GM18868 (cell line): ENCODE data around the gene RICTOR.
A peak's percentile ranks its signal among the peaks of the same experiment; 100 is the strongest.

Experiments
- ATAC-seq: cut with Tn5 transposase; IDR thresholded peaks from one replicate; pipeline ENCODE4 v1.9.1; 2021; ENCODE audit warnings: mild to moderate bottlenecking, moderate library complexity; ENCODE audit not compliant: unreplicated experiment

The RICTOR gene

GRCh38 chr5:39074017-39074814 lies at the start of gene RICTOR:
RICTOR (minus strand) TSS chr5:39074399; CDS start chr5:39074377, 22 bp downstream.
- ATAC-seq, result peak; percentile 74

GRCh38 chr5:39121922-39122321 lies 47.7 kb upstream of the RICTOR start:
- no peak for ATAC-seq

GRCh38 chr5:39121315-39121714 lies 47.1 kb upstream of the RICTOR start:
- no peak for ATAC-seq

- no peak for ATAC-seq
Observed at GRCh38 chr5:39120052-39120420, 45.8 kb upstream of the RICTOR start.

- ATAC-seq, result no peak
Observed at GRCh38 chr5:39119404-39120051, 45.3 kb upstream of the RICTOR start.

GRCh38 chr5:39118638-39119037 lies 44.4 kb upstream of the RICTOR start:
- no peak for ATAC-seq

GRCh38 chr5:39117401-39117800 lies 43.2 kb upstream of the RICTOR start:
- ATAC-seq, result no peak

GRCh38 chr5:39116344-39117170 lies 42.4 kb upstream of the RICTOR start:
- no peak for ATAC-seq

- ATAC-seq, result no peak
Observed at GRCh38 chr5:39115644-39116343, 41.6 kb upstream of the RICTOR start.

GRCh38 chr5:39114155-39114554 lies 40.0 kb upstream of the RICTOR start:
- ATAC-seq, result no peak

GRCh38 chr5:39113354-39113953 lies 39.3 kb upstream of the RICTOR start:
- ATAC-seq, result no peak

- no peak for ATAC-seq
Observed at GRCh38 chr5:39109606-39110005, 35.4 kb upstream of the RICTOR start.

- ATAC-seq, result no peak
Observed at GRCh38 chr5:39108987-39109386, 34.8 kb upstream of the RICTOR start.

- ATAC-seq, result no peak
Observed at GRCh38 chr5:39107350-39107749, 33.2 kb upstream of the RICTOR start.

- no peak for ATAC-seq
Observed at GRCh38 chr5:39106322-39106721, 32.1 kb upstream of the RICTOR start.

GRCh38 chr5:39104221-39104620 lies 30.0 kb upstream of the RICTOR start:
- ATAC-seq, result no peak

GRCh38 chr5:39102684-39103155 lies 28.5 kb upstream of the RICTOR start:
- ATAC-seq, result no peak

- no peak for ATAC-seq
Observed at GRCh38 chr5:39100851-39101396, 26.7 kb upstream of the RICTOR start.

- ATAC-seq, result no peak
Observed at GRCh38 chr5:39100301-39100850, 26.2 kb upstream of the RICTOR start.

GRCh38 chr5:39099831-39100230 lies 25.6 kb upstream of the RICTOR start:
- ATAC-seq, result no peak
